ENCODE measurements around the gene ITPR1.

Gene ITPR1

GRCh38 chr3:4534906-4535305, 41.8 kb downstream of the ITPR1 start:
- no peak for DNase-seq

GRCh38 chr3:4536260-4536659, 43.1 kb downstream of the ITPR1 start:
- DNase-seq = no peak

- no peak for DNase-seq
Measured at GRCh38 chr3:4540267-4540666, 47.1 kb downstream of the ITPR1 start.

- DNase-seq = no peak
Measured at GRCh38 chr3:4543110-4543509, 50.0 kb downstream of the ITPR1 start.

- no peak for DNase-seq
Measured at GRCh38 chr3:4546346-4547178, 53.4 kb downstream of the ITPR1 start.

- no peak for DNase-seq
Measured at GRCh38 chr3:4547799-4548198, 54.7 kb downstream of the ITPR1 start.

GRCh38 chr3:4548356-4548755, 55.2 kb downstream of the ITPR1 start:
- DNase-seq = no peak

- DNase-seq = no peak
Measured at GRCh38 chr3:4548780-4549179, 55.6 kb downstream of the ITPR1 start.

GRCh38 chr3:4549896-4550295, 56.7 kb downstream of the ITPR1 start:
- DNase-seq = no peak

GRCh38 chr3:4551051-4551711, 58.0 kb downstream of the ITPR1 start:
- no peak for DNase-seq

GRCh38 chr3:4551794-4552442, 58.8 kb downstream of the ITPR1 start:
- DNase-seq = no peak

- DNase-seq = no peak
Measured at GRCh38 chr3:4552811-4553210, 59.7 kb downstream of the ITPR1 start.

- no peak for DNase-seq
Measured at GRCh38 chr3:4561661-4562060, 68.5 kb downstream of the ITPR1 start.

- DNase-seq = no peak
Measured at GRCh38 chr3:4562595-4562994, 69.4 kb downstream of the ITPR1 start.

GRCh38 chr3:4564270-4564669, 71.1 kb downstream of the ITPR1 start:
- DNase-seq = no peak

- no peak for DNase-seq
Measured at GRCh38 chr3:4564928-4565586, 71.9 kb downstream of the ITPR1 start.

GRCh38 chr3:4565809-4566501, 72.8 kb downstream of the ITPR1 start:
- no peak for DNase-seq

- DNase-seq = no peak
Measured at GRCh38 chr3:4568841-4569240, 75.7 kb downstream of the ITPR1 start.

GRCh38 chr3:4570840-4571621, 77.9 kb downstream of the ITPR1 start:
- no peak for DNase-seq

GRCh38 chr3:4571690-4572334, 78.7 kb downstream of the ITPR1 start:
- no peak for DNase-seq

GRCh38 chr3:4573153-4573552, 80.0 kb downstream of the ITPR1 start:
- DNase-seq = no peak

All from NCI-H510A treated with DMSO at 0.1 percent for 48 hours (cell line).